SK-N-SH (cell line): Measurements from ENCODE around the gene GYPC. TPM values are rescaled to one million over a fixed set of nuclear protein-coding genes. Genes with fewer than 3 reads are reported as not detected.

ENCODE experiments used
- CTCF ChIA-PET: fragments of 300-600, 350-600 bp; formaldehyde crosslinking; extraction: SDS; loops from one replicate; lab custom pipeline; 2021; lab: Yijun Ruan, JAX
- POLR2A ChIA-PET: fragments of 350-600 bp; sonication (Branson Sonifier 250); formaldehyde crosslinking; extraction: SDS; loops from one replicate; lab custom pipeline; 2020; ENCODE audit warnings: antibody characterized with exemption, inconsistent platforms; lab: Yijun Ruan, JAX
- DNase-seq: peaks from one replicate; pipeline ENCODE4 v3.0.0; 2012
- H2AFZ ChIP-seq: fragments of 200-600 bp; sonication (generic); 2 replicates; pipeline ENCODE4 v1.8.1; 2016; ENCODE audit warnings: antibody characterized with exemption, mild to moderate bottlenecking, low read depth
- H3F3A ChIP-seq: fragments of 200-600 bp; sonication (generic); replicated peaks from 2 replicates; pipeline ENCODE3; 2016; ENCODE audit warnings: antibody characterized with exemption, mild to moderate bottlenecking; ENCODE audit not compliant: insufficient read depth
- H3K27ac ChIP-seq, 2 experiments: fragments of 200-500 bp in 1 of 2; fragments of 200-600 bp in 1 of 2; sonication (Bioruptor generic) in 1 of 2; sonication (generic), shearing (Covaris generic) in 1 of 2; 2 replicates each; pipeline versions ENCODE4 v1.5.1 to v1.6.1; 2014 to 2016; ENCODE audit warnings: low read depth in 2 of 2, inconsistent platforms in 1 of 2, low read length in 1 of 2, mild to moderate bottlenecking in 1 of 2, mixed read lengths in 1 of 2
- H3K27me3 ChIP-seq: fragments of 200-600 bp; sonication (generic), shearing (Covaris generic); 2 replicates; pipeline ENCODE4 v1.6.1; 2016; ENCODE audit warnings: mixed run types; ENCODE audit not compliant: insufficient read depth
- H3K36me3 ChIP-seq, 2 experiments: fragments of 200-500 bp in 1 of 2; fragments of 200-600 bp in 1 of 2; sonication (Bioruptor generic) in 1 of 2; sonication (generic) in 1 of 2; replicated peaks in 1 of 2; 2 replicates each; pipeline versions ENCODE3 to v1.5.1; 2014 to 2016; ENCODE audit warnings: low read length in 1 of 2, mild to moderate bottlenecking in 1 of 2; ENCODE audit not compliant: insufficient read depth in 2 of 2, control insufficient read depth in 1 of 2
- H3K4me1 ChIP-seq, 2 experiments: fragments of 200-500 bp in 1 of 2; fragments of 200-600 bp in 1 of 2; sonication (Bioruptor generic) in 1 of 2; sonication (generic), shearing (Covaris generic) in 1 of 2; 2 replicates each; pipeline versions ENCODE4 v1.5.1 to v1.6.1; 2014 to 2016; ENCODE audit warnings: low read depth in 1 of 2, low read length in 1 of 2, mixed run types in 1 of 2; ENCODE audit not compliant: insufficient read depth in 2 of 2, control insufficient read depth in 1 of 2
- H3K4me2 ChIP-seq: fragments of 200-600 bp; sonication (generic), shearing (Covaris generic); 2 replicates; pipeline ENCODE4 v1.6.1; 2017; ENCODE audit warnings: mixed run types
- H3K4me3 ChIP-seq, 2 experiments: fragments of 200-500 bp in 1 of 2; fragments of 200-600 bp in 1 of 2; sonication (Bioruptor generic) in 1 of 2; sonication (generic), shearing (Covaris generic) in 1 of 2; 2 replicates each; pipeline versions ENCODE4 v1.5.1 to v1.8.1; 2014 to 2016; ENCODE audit warnings: low read depth in 2 of 2, inconsistent platforms in 1 of 2, low read length in 1 of 2, mild to moderate bottlenecking in 1 of 2, mixed read lengths in 1 of 2, moderate library complexity in 1 of 2
- H3K79me2 ChIP-seq: fragments of 200-600 bp; sonication (generic); 2 replicates; pipeline ENCODE4 v1.8.1; 2017; ENCODE audit warnings: mild to moderate bottlenecking; ENCODE audit not compliant: insufficient read depth
- H3K9ac ChIP-seq: fragments of 200-600 bp; sonication (generic); 2 replicates; pipeline ENCODE4 v1.6.1; 2017; ENCODE audit warnings: mixed run types
- H3K9me2 ChIP-seq: fragments of 200-600 bp; sonication (generic); 2 replicates; pipeline ENCODE4 v1.6.1; 2017; ENCODE audit warnings: mixed run types
- H3K9me3 ChIP-seq: fragments of 200-600 bp; sonication (generic); 2 replicates; pipeline ENCODE4 v1.6.1; 2017; ENCODE audit warnings: mixed run types, mild to moderate bottlenecking, moderate library complexity
- H4K20me1 ChIP-seq: fragments of 200-600 bp; sonication (generic); 2 replicates; pipeline ENCODE4 v1.6.1; 2017; ENCODE audit warnings: mild to moderate bottlenecking, mixed run types; ENCODE audit not compliant: insufficient read depth
- FOXM1 ChIP-seq: IDR thresholded peaks from 2 replicates; pipeline ENCODE4 v1.4.0; 2012; ENCODE audit warnings: low read depth, mild to moderate bottlenecking
- MAX ChIP-seq: IDR thresholded peaks from 2 replicates; pipeline ENCODE4 v1.4.0; 2012; ENCODE audit warnings: low read depth
- POLR2AphosphoS5 ChIP-seq: IDR thresholded peaks from 2 replicates; pipeline ENCODE4 v1.6.1; 2012; ENCODE audit warnings: low read depth, low read length
- RCOR1 ChIP-seq: fragments of 150-350 bp; IDR thresholded peaks from 2 replicates; pipeline ENCODE4 v1.6.1; 2017; ENCODE audit warnings: antibody characterized with exemption, low read length
- REST ChIP-seq: IDR thresholded peaks from 2 replicates; pipeline ENCODE4 v1.6.1; 2012; ENCODE audit warnings: mild to moderate bottlenecking, low read depth, low read length, moderate library complexity
- SMC3 ChIP-seq: IDR thresholded peaks from 2 replicates; pipeline ENCODE4 v1.6.1; 2012; ENCODE audit warnings: low read depth, low read length, improper control_type of control experiment
- TCF12 ChIP-seq: IDR thresholded peaks from 2 replicates; pipeline ENCODE4 v1.4.0; 2012
- USF2 ChIP-seq: fragments of 150-350 bp; IDR thresholded peaks from 2 replicates; pipeline ENCODE4 v1.6.1; 2017; ENCODE audit warnings: antibody characterized with exemption, low read length, low read depth, borderline replicate concordance
- YY1 ChIP-seq: IDR thresholded peaks from 2 replicates; pipeline ENCODE4 v1.4.0; 2012; ENCODE audit warnings: low read depth, mild to moderate bottlenecking
- ZBTB33 ChIP-seq: IDR thresholded peaks from 2 replicates; pipeline ENCODE4 v1.4.0; 2012; ENCODE audit warnings: low read depth, borderline replicate concordance
- WGBS: methylation state at CpG from one replicate; pipeline ENCODE4 v1.1.6; 2017; ENCODE audit warnings: low lambda C conversion rate; 5-methylcytosine and 5-hydroxymethylcytosine counted together
- polyA plus RNA-seq, 3 experiments: library from polyadenylated mRNA; depleted of rRNA; stranded (reverse); fragments of >200 nt; gene quantifications; 2 replicates each; pipeline ENCODE4 v1.2.3, GENCODE V29; 2012

The GYPC gene
- polyA plus RNA-seq, 1 of the 3 experiments (the other 2 are of a cell fraction): not detected

- CTCF ChIA-PET: no interaction called here
- H3K9ac ChIP-seq: no peak overlapping the region
- H3K36me3 ChIP-seq: no peaks in the 10 kb centered on the region
- no peaks in the 10 kb centered on the region for H3K9me3 ChIP-seq
- H3K4me3 ChIP-seq: no peak overlapping the region
- no peak overlapping the region for H2AFZ ChIP-seq
- no peaks in the 10 kb centered on the region for H3K79me2 ChIP-seq
- no peaks in the 10 kb centered on the region; a peak in 1 of 4 replicates for H3K4me1 ChIP-seq
- TF ChIP-seq MAX: no peak
- no peak for TF ChIP-seq POLR2AphosphoS5
- no peak for TF ChIP-seq RCOR1
- no peak for TF ChIP-seq REST
- TF ChIP-seq SMC3: no peak
- no peak for TF ChIP-seq FOXM1
- TF ChIP-seq YY1: no peak
- TF ChIP-seq ZBTB33: no peak
- TF ChIP-seq TCF12: no peak
- no peak for TF ChIP-seq USF2
- TF ChIP-seq, all 33 proteins: peak for 0
- H3K27me3 ChIP-seq: no peaks in the 10 kb centered on the region
- H4K20me1 ChIP-seq: no peaks in the 10 kb centered on the region
- no peak overlapping the region for H3K27ac ChIP-seq
- 4% methylated on average over 1 of the region's 1 CpG for WGBS
- no peak for DNase-seq
- H3F3A ChIP-seq: no peaks in the 10 kb centered on the region
- H3K9me2 ChIP-seq: no peaks in the 10 kb centered on the region
- POLR2A ChIA-PET: no interaction called here
- no peak overlapping the region for H3K4me2 ChIP-seq
Observed at GRCh38 chr2:126676221-126677175, 20.5 kb downstream of the GYPC start.
